Breast epithelium (tissue), 4 donors: ENCODE measurements around the gene PNPLA5. TPM values are rescaled to one million over a fixed set of nuclear protein-coding genes. Genes with fewer than 3 reads are reported as not detected.

Experiments used
- DNase-seq, 2 donors: peaks; one replicate each; pipeline ENCODE4 v3.0.0-alpha.2; 2019; ENCODE audit warnings: low spot score in 2 of 2
- H3K27ac ChIP-seq, 2 donors: fragments of 200-600 bp; sonication (generic) in 1 of 2; one replicate each; pipeline ENCODE4 v1.5.1; 2016 to 2019; ENCODE audit warnings: mild to moderate bottlenecking in 1 of 2
- H3K27me3 ChIP-seq, 2 donors: fragments of 200-600 bp; sonication (generic) in 1 of 2; one replicate each; pipeline versions ENCODE4 v1.5.1 to v1.6.0; 2017 to 2019; ENCODE audit warnings: control low read depth in 1 of 2, mild to moderate bottlenecking in 1 of 2
- H3K36me3 ChIP-seq: fragments of 200-600 bp; one replicate; pipeline ENCODE4 v1.5.1; 2019
- H3K4me1 ChIP-seq, 2 donors: fragments of 200-600 bp; sonication (generic); one replicate each; pipeline ENCODE4 v1.5.1; 2016 to 2019; ENCODE audit warnings: control low read depth in 1 of 2
- H3K4me3 ChIP-seq, 3 donors: fragments of 200-600 bp; sonication (generic); 1 replicate in 2 of 3; 2 replicates in 1 of 3; pipeline ENCODE4 v1.5.1; 2016 to 2019; ENCODE audit warnings: mild to moderate bottlenecking in 3 of 3, moderate library complexity in 2 of 3
- H3K9me3 ChIP-seq, 2 donors: fragments of 200-600 bp; sonication (generic) in 1 of 2; one replicate each; pipeline ENCODE4 v1.5.1; 2016 to 2019; ENCODE audit warnings: control low read depth in 1 of 2
- POLR2A ChIP-seq: fragments of 450-650 bp; IDR thresholded peaks from one replicate; pipeline ENCODE4 v1.6.1; 2016; ENCODE audit warnings: antibody characterized with exemption, mild to moderate bottlenecking, moderate library complexity
- POLR2AphosphoS5 ChIP-seq, 3 donors: sonication (generic); formaldehyde crosslinking; IDR thresholded peaks; one replicate each; pipeline ENCODE4 v1.6.1; 2017; ENCODE audit warnings: antibody characterized with exemption in 3 of 3
- intact Hi-C: fragments of 100-400 bp; cut with DNase I; formaldehyde crosslinking; loops from one replicate; pipeline ENCODE4 v1.15.1; 2023; ENCODE audit warnings: low total_unique reads
- total RNA-seq, 3 donors: library from RNA; depleted of rRNA; stranded (reverse); fragments of >200 nt; gene quantifications; one replicate each; pipeline ENCODE4 v1.1.0, GENCODE V29; 2016

PNPLA5 gene
- total RNA-seq, 3 donors from 2014 or later, result not detected

DNA sequence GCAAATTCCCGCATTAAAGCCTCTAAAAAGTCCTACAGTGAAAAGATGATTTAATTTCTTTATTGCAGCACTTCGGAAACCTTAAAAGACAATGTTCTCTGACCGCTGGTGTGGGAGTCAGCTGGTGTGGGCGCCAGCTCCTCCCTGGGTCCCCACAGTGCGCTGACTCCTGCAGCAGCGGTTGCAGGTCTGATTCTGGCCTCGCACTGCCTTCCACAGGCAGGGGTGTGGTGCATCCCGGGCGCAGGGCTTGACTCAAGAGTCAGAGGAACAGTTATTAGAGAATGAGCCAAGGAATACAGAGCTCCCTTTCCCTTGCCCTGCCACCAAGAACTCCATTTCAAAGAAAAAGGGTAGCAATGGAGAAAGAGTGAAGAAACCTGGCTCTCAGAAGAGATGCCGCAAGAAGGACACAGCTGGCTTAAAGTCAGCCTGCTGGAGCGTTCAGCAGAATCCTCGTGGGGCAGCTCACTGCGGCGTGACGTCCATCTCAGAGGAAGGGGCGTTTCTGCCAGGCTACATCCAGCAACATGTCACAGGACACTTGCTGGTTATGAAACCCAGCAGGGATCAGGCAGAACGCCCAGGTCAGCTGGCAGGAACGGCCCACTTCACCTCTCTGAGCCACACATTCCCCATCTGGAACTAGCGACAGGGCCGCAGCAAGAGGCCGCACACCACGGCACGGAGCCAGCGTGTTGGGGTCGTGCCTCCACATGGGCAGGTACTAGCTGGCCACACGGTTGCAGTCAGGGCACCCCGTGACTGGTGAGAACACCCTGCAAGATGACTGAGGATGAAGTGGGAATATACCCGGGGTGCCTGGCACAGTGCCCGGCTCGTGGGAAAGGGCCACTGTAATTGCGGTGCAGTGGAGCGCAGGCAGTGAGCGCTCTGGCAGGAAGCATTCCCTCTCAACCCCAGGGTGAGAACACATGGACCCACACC is 61.6 kb downstream of the PNPLA5 start:
- H3K36me3 ChIP-seq, result no peaks in the 10 kb centered on the region
- H3K4me3 ChIP-seq, result no peak overlapping the region
- TF ChIP-seq POLR2A, result no peak
- peak in 2 of 3 donors; percentile 15 to 76 for TF ChIP-seq POLR2AphosphoS5 (IDR thresholded peaks at IDR 0.05)
- no peaks in the 10 kb centered on the region for H3K4me1 ChIP-seq
- DNase-seq, result no peak
- H3K27me3 ChIP-seq, result no peaks in the 10 kb centered on the region
- H3K27ac ChIP-seq, result peak overlapping the region; percentile 7 to 74
- H3K9me3 ChIP-seq, result no peaks in the 10 kb centered on the region
- intact Hi-C loops, result loop anchor here (5.0 kb wide), 1 partner anchor 408 kb away; no protein-coding TSS in a partner anchor

Other genes with a start within 250 kb of the PNPLA5 start
- 1 to 10 TPM; 3.0 to 9.8 (median 5.9) TPM for gene EFCAB6, start 79.7 kb downstream of the PNPLA5 start, total RNA-seq
- gene SULT4A1, start 29.5 kb downstream of the PNPLA5 start, total RNA-seq, result 1 to 10 TPM in 1 of 3 donors, under 1 TPM in 1, not detected in 1; 0.98 to 2.9 TPM
- gene PNPLA3, start 31.8 kb upstream of the PNPLA5 start, total RNA-seq, result 1 to 10 TPM; 2.4 to 3.1 (median 2.9) TPM
- gene SAMM50, start 63.4 kb upstream of the PNPLA5 start, total RNA-seq, result 10 to 100 TPM; 36.1 to 40.6 (median 36.4) TPM
- 10 to 100 TPM; 12.3 to 57.6 (median 21.6) TPM for gene PARVB, start 132.3 kb upstream of the PNPLA5 start, total RNA-seq